Upper lobe of right lung (tissue), 1 donor: ENCODE measurements around the gene CPAMD8. TPM values are rescaled to one million over a fixed set of nuclear protein-coding genes. Genes with fewer than 3 reads are reported as not detected.
"Not testable (repeated sequence)": the region's sequence is repeated elsewhere in the genome, so short reads cannot be mapped to it uniquely, and the experiment has no call there.

Experiments used
- ATAC-seq: fragments of 200-7000 bp; cut with Tn5 transposase; one replicate; pipeline ENCODE4 v1.9.1; 2020; ENCODE audit warnings: mild to moderate bottlenecking, moderate library complexity
- DNase-seq: peaks from one replicate; pipeline ENCODE4 v3.0.0-alpha.2; 2020
- H3K27ac ChIP-seq: fragments of 200-600 bp; one replicate; pipeline ENCODE4 v1.8.0; 2022
- H3K27me3 ChIP-seq: fragments of 200-600 bp; one replicate; pipeline ENCODE4 v1.8.0; 2022; ENCODE audit warnings: mild to moderate bottlenecking
- H3K36me3 ChIP-seq: fragments of 200-600 bp; one replicate; pipeline ENCODE4 v1.8.0; 2022
- H3K4me1 ChIP-seq: fragments of 200-600 bp; one replicate; pipeline ENCODE4 v1.8.0; 2022
- H3K4me3 ChIP-seq: fragments of 200-600 bp; one replicate; pipeline ENCODE4 v1.8.0; 2022; ENCODE audit warnings: mild to moderate bottlenecking
- H3K9me3 ChIP-seq: fragments of 200-600 bp; one replicate; pipeline ENCODE4 v1.8.0; 2022
- CTCF ChIP-seq: fragments of 200-600 bp; IDR thresholded peaks from one replicate; pipeline ENCODE4 v1.8.0; 2022; ENCODE audit warnings: antibody characterized with exemption
- intact Hi-C: fragments of 100-400 bp; cut with DNase I; formaldehyde crosslinking; loops from one replicate; pipeline ENCODE4 v1.11.0; 2022
- total RNA-seq: library from RNA; stranded (reverse); fragmentation: NEBNext Ultra II Directional; extraction: Animal tissue kit (Norgen Biotek cat#: 25700); gene quantifications from one replicate; pipeline ENCODE4 v1.2.1, GENCODE V29; 2021
- donor health status: DM: no; HTN: yes; CAD: no; lungs with severe emphysema.

CPAMD8 gene
- total RNA-seq, 1 donor from 2014 or later: 50.9 TPM

- Histone ChIP-seq H3K4me3 (no peak overlapping the region), H3K27ac (no peak overlapping the region), H3K4me1 (no peaks in the 10 kb centered on the region), H3K36me3 (no peaks in the 10 kb centered on the region), H3K9me3 (no peaks in the 10 kb centered on the region), H3K27me3 (no peaks in the 10 kb centered on the region)
- DNase-seq: no peak
- intact Hi-C loops: no loop called here
- ATAC-seq: no peak
- no peak for TF ChIP-seq CTCF
Observed at GRCh38 chr19:17031741-17032140, 5.1 kb upstream of the CPAMD8 start.

- Histone ChIP-seq H3K9me3 (no peaks in the 10 kb centered on the region), H3K27me3 (peaks cover 13% of the 10 kb centered on the region), H3K36me3 (no peaks in the 10 kb centered on the region), H3K4me1 (peaks cover 10% of the 10 kb centered on the region), H3K4me3 (no peak overlapping the region), H3K27ac (no peak overlapping the region)
- DNase-seq (no peak), ATAC-seq (no peak)
- no peak for TF ChIP-seq CTCF
- intact Hi-C loops: no loop called here
Observed at GRCh38 chr19:17027535-17027975, 945 bp upstream of the CPAMD8 start.

- Histone ChIP-seq H3K9me3 (no peaks in the 10 kb centered on the region), H3K4me3 (peak overlapping the region; percentile 51), H3K27ac (peak overlapping the region; percentile 42), H3K27me3 (peaks cover 13% of the 10 kb centered on the region), H3K36me3 (no peaks in the 10 kb centered on the region), H3K4me1 (peaks cover 24% of the 10 kb centered on the region)
- peak; percentile 84 for DNase-seq
- peak; percentile 64 for ATAC-seq
- intact Hi-C loops: no loop called here
- no peak for TF ChIP-seq CTCF
Observed at GRCh38 chr19:17025991-17026658, 485 bp downstream of the CPAMD8 start.

GRCh38 chr19:17025361-17025760 lies 1.2 kb downstream of the CPAMD8 start:
- Histone ChIP-seq H3K27ac (peak overlapping the region; percentile 42), H3K9me3 (no peaks in the 10 kb centered on the region), H3K4me1 (peaks cover 25% of the 10 kb centered on the region), H3K27me3 (peaks cover 13% of the 10 kb centered on the region), H3K36me3 (no peaks in the 10 kb centered on the region), H3K4me3 (peak overlapping the region; percentile 51)
- intact Hi-C loops: no loop called here
- ATAC-seq (peak; percentile 26), DNase-seq (no peak)
- no peak for TF ChIP-seq CTCF

- H3K4me3 ChIP-seq, H3K36me3 ChIP-seq, ATAC-seq, intact Hi-C loops, H3K9me3 ChIP-seq, DNase-seq: not testable (repeated sequence)
- Histone ChIP-seq H3K4me1 (peaks cover 25% of the 10 kb centered on the region), H3K27ac (peak overlapping the region; percentile 42), H3K27me3 (peaks cover 13% of the 10 kb centered on the region)
Observed at GRCh38 chr19:17024941-17025340, 1.7 kb downstream of the CPAMD8 start.

GRCh38 chr19:17023805-17024204 lies 2.8 kb downstream of the CPAMD8 start:
- ATAC-seq: no peak
- H3K36me3 ChIP-seq: no peaks in the 10 kb centered on the region
- no peak overlapping the region for H3K4me3 ChIP-seq
- H3K4me1 ChIP-seq: peaks cover 25% of the 10 kb centered on the region
- H3K9me3 ChIP-seq: no peaks in the 10 kb centered on the region
- H3K27me3 ChIP-seq: peaks cover 13% of the 10 kb centered on the region
- intact Hi-C loops: no loop called here
- no peak for DNase-seq
- no peak for TF ChIP-seq CTCF
- no peak overlapping the region for H3K27ac ChIP-seq
